K562 (cell line): ENCODE measurements around the gene CRHR2. TPM values are rescaled to one million over a fixed set of nuclear protein-coding genes. Genes with fewer than 3 reads are reported as not detected.

Experiments
- ATAC-seq: fragments of 200-7000 bp; cut with Tn5 transposase; 3 replicates; pipeline ENCODE4 v1.9.1; 2020; ENCODE audit warnings: moderate library complexity
- BruUV-seq: library from RNA; stranded (reverse); fragments of 400-500 nt; replicated peaks from 2 replicates; lab custom pipeline; 2021; lab: Mats Ljungman, UMichigan
- CTCF ChIA-PET: fragments of 300-600 bp; formaldehyde crosslinking; extraction: SDS; loops from one replicate; lab custom pipeline; 2021; ENCODE audit warnings: low intra/inter-chr PET ratio; lab: Yijun Ruan, JAX
- POLR2A ChIA-PET: fragments of 300-600, 350-650 bp; sonication (Branson Sonifier 250); formaldehyde crosslinking; extraction: SDS; loops from one replicate; lab custom pipeline; 2021; ENCODE audit warnings: antibody characterized with exemption, inconsistent platforms; lab: Yijun Ruan, JAX
- DNase-seq, 4 experiments: peaks; one replicate each; pipeline versions ENCODE4 v3.0.0 to v3.0.0-alpha.2; 2011 to 2018; ENCODE audit warnings: low spot score in 3 of 4, mixed read lengths in 3 of 4; ENCODE audit errors: extremely low read depth in 1 of 4
- FAIRE-seq: peaks from 2 replicates; lab custom pipeline; 2011; peaks lifted over from hg19 to GRCh38; lab: Jason Lieb, UNC
- H2AFZ ChIP-seq: 2 replicates; pipeline ENCODE4 v1.6.0; 2011; ENCODE audit warnings: low read depth, low read length, control low read depth, inconsistent platforms
- H3K27ac ChIP-seq: fragments of 200-600 bp; 3 replicates; pipeline ENCODE4 v1.8.0; 2011; ENCODE audit warnings: low read depth, mild to moderate bottlenecking, control low read depth, inconsistent platforms, low read length, moderate library complexity, mixed read lengths; ENCODE audit errors: extremely low read depth
- H3K27me3 ChIP-seq, 2 experiments: fragments of 300-600 bp in 1 of 2; 2 replicates in 1 of 2; 3 replicates in 1 of 2; pipeline versions ENCODE4 v1.6.0 to v1.8.0; 2011; ENCODE audit warnings: inconsistent platforms in 2 of 2, low read length in 2 of 2, mild to moderate bottlenecking in 1 of 2, mixed read lengths in 1 of 2, moderate library complexity in 1 of 2; ENCODE audit not compliant: control insufficient read depth in 2 of 2, insufficient read depth in 2 of 2
- H3K36me3 ChIP-seq: fragments of 300-600 bp; 3 replicates; pipeline ENCODE4 v1.8.0; 2011; ENCODE audit warnings: mild to moderate bottlenecking, low read length, inconsistent platforms; ENCODE audit not compliant: control insufficient read depth, insufficient read depth
- H3K4me1 ChIP-seq, 2 experiments: fragments of 200-600 bp in 1 of 2; replicated peaks in 1 of 2; 2 replicates in 1 of 2; 3 replicates in 1 of 2; pipeline versions ENCODE4 v1.5.1 to v1.8.0; 2011; ENCODE audit warnings: inconsistent platforms in 2 of 2, low read length in 2 of 2, mild to moderate bottlenecking in 1 of 2, mixed read lengths in 1 of 2, moderate library complexity in 1 of 2; ENCODE audit not compliant: control insufficient read depth in 2 of 2, insufficient read depth in 2 of 2
- H3K4me2 ChIP-seq: 2 replicates; pipeline ENCODE4 v1.6.1; 2011; ENCODE audit warnings: low read length, control low read depth, inconsistent platforms, mixed read lengths; ENCODE audit not compliant: insufficient read depth
- H3K4me3 ChIP-seq: fragments of 200-600 bp; sonication (generic), shearing (Covaris generic); 2 replicates; pipeline ENCODE4 v1.5.1; 2016; ENCODE audit warnings: control low read depth, inconsistent platforms
- H3K79me2 ChIP-seq: fragments of 200-600 bp; 3 replicates; pipeline ENCODE4 v1.8.0; 2011; ENCODE audit warnings: low read length, inconsistent platforms; ENCODE audit not compliant: control insufficient read depth, insufficient read depth
- H3K9ac ChIP-seq, 2 experiments: 2 replicates each; pipeline versions ENCODE4 v1.6.0 to v1.6.1; 2011; ENCODE audit warnings: low read depth in 2 of 2, low read length in 2 of 2, control low read depth in 1 of 2, inconsistent platforms in 1 of 2, mild to moderate bottlenecking in 1 of 2, mixed read lengths in 1 of 2; ENCODE audit not compliant: insufficient read depth in 1 of 2
- H3K9me1 ChIP-seq: one replicate; pipeline ENCODE4 v1.6.0; 2011; ENCODE audit warnings: inconsistent platforms, mild to moderate bottlenecking, low read length, moderate library complexity; ENCODE audit not compliant: control insufficient read depth, insufficient read depth
- H3K9me3 ChIP-seq: replicated peaks from 2 replicates; pipeline ENCODE4 v1.5.1; 2011; ENCODE audit warnings: low read depth, low read length, inconsistent platforms; ENCODE audit not compliant: control insufficient read depth, insufficient read depth
- H4K20me1 ChIP-seq: replicated peaks from 2 replicates; pipeline ENCODE4 v1.6.1; 2011; ENCODE audit warnings: low read length, inconsistent platforms, mixed read lengths; ENCODE audit not compliant: control insufficient read depth, insufficient read depth
- BDP1 ChIP-seq: IDR thresholded peaks from 3 replicates; pipeline ENCODE4 v1.6.1; 2011; ENCODE audit not compliant: insufficient read length, insufficient read depth
- CTCFL ChIP-seq: IDR thresholded peaks from 2 replicates; pipeline ENCODE4 v1.6.1; 2011; ENCODE audit warnings: borderline replicate concordance, low read depth, mild to moderate bottlenecking, moderate library complexity, low read length; ENCODE audit not compliant: insufficient read depth, poor library complexity, severe bottlenecking
- ELF4 ChIP-seq: fragments of 450-650 bp; formaldehyde crosslinking; IDR thresholded peaks from 2 replicates; pipeline ENCODE4 v1.4.0; 2022; ENCODE audit warnings: missing genetic modification characterization
- ERF ChIP-seq: fragments of 450-650 bp; formaldehyde crosslinking; IDR thresholded peaks from 2 replicates; pipeline ENCODE4 v1.4.0; 2020; ENCODE audit warnings: mild to moderate bottlenecking, mixed read lengths
- HMG20A ChIP-seq: fragments of 450-650 bp; formaldehyde crosslinking; conservative IDR thresholded peaks from 2 replicates; pipeline ENCODE4 v1.4.0; 2020; ENCODE audit warnings: mild to moderate bottlenecking, mixed read lengths
- KDM4B ChIP-seq, 2 experiments: fragments of 450-650 bp in 1 of 2; sonication (generic) in 1 of 2; IDR thresholded peaks; 2 replicates each; pipeline ENCODE4 v1.6.1; 2016 to 2017; ENCODE audit warnings: borderline replicate concordance in 2 of 2, antibody characterized with exemption in 1 of 2, low read depth in 1 of 2, mild to moderate bottlenecking in 1 of 2
- SMAD1 ChIP-seq: fragments of 150-350 bp; IDR thresholded peaks from 2 replicates; pipeline ENCODE4 v1.6.1; 2014; ENCODE audit warnings: low read length, low read depth; ENCODE audit not compliant: partially characterized antibody
- STAT5A ChIP-seq: IDR thresholded peaks from 2 replicates; pipeline ENCODE4 v1.6.1; 2012; ENCODE audit warnings: low read length, inconsistent platforms, borderline replicate concordance
- ZBTB17 ChIP-seq: fragments of 450-650 bp; formaldehyde crosslinking; IDR thresholded peaks from 2 replicates; pipeline ENCODE4 v1.4.0; 2020; ENCODE audit warnings: mild to moderate bottlenecking
- ZNF217 ChIP-seq: sonication (generic); formaldehyde crosslinking; IDR thresholded peaks from 2 replicates; pipeline ENCODE4 v1.8.0; 2022; ENCODE audit warnings: mild to moderate bottlenecking, missing genetic modification reagents
- ZNF324 ChIP-seq: fragments of 250-450 bp; sonication (Bioruptor Pico); IDR thresholded peaks from 2 replicates; pipeline ENCODE4 v1.4.0; 2020; ENCODE audit warnings: mild to moderate bottlenecking
- ZNF764 ChIP-seq: fragments of 250-450 bp; sonication (Bioruptor Pico); IDR thresholded peaks from 2 replicates; pipeline ENCODE4 v1.4.0; 2020; ENCODE audit warnings: low read depth, mild to moderate bottlenecking, moderate library complexity
- ZNF778 ChIP-seq: fragments of 450-650 bp; formaldehyde crosslinking; IDR thresholded peaks from 2 replicates; pipeline ENCODE4 v1.4.0; 2020; ENCODE audit warnings: mild to moderate bottlenecking, moderate library complexity
- WGBS: fragments of 100-300 bp; shearing (Covaris generic); methylation state at CpG from one replicate; pipeline ENCODE4 v1.1.6; 2016; ENCODE audit warnings: low coverage, mixed read lengths; ENCODE audit not compliant: insufficient coverage; ENCODE audit errors: missing lambda C conversion rate; 5-methylcytosine and 5-hydroxymethylcytosine counted together
- in situ Hi-C: fragments of 300-500 bp; cut with MboI; formaldehyde crosslinking; loops from 4 replicates; pipeline ENCODE4 v1.15.0; 2018; ENCODE audit warnings: inconsistent platforms, mixed read lengths
- intact Hi-C: fragments of 100-400 bp; cut with micrococcal nuclease; formaldehyde crosslinking; loops from 2 replicates; pipeline ENCODE4 v1.14.2; 2022
- polyA plus RNA-seq, 8 experiments: library from polyadenylated mRNA; depleted of rRNA in 4 of 8; stranded (reverse) in 5 of 8; unstranded in 3 of 8; fragments of >200 nt; fragmentation: Nextera tagmentation in 2 of 8; fragmentation: Illumina TruSeq in 1 of 8; extraction: Ambion mirVana in 2 of 8; extraction: Trizol in 1 of 8; gene quantifications; 2 replicates each; pipeline versions ENCODE4 v1.2.1 to v1.2.3, GENCODE V29; 2011 to 2014; ENCODE audit warnings: inconsistent platforms in 1 of 8, missing spikeins in 1 of 8
- total RNA-seq, 7 experiments: library from RNA; depleted of rRNA in 6 of 7; stranded (reverse); fragments of >200 nt in 6 of 7; fragmentation: Illumina TruSeq in 2 of 7; extraction: Trizol in 2 of 7; gene quantifications; 2 replicates each; pipeline versions ENCODE4 v1.2.1 to v1.2.3, GENCODE V29; 2011 to 2021; ENCODE audit warnings: low replicate concordance in 1 of 7
- TF ChIP-seq, protein P1 (sequence below): fragments of 450-650 bp; formaldehyde crosslinking; IDR thresholded peaks from 2 replicates; pipeline ENCODE4 v1.4.0; 2020; ENCODE audit warnings: mild to moderate bottlenecking, mixed read lengths

CRHR2 gene
- total and polyA plus RNA-seq, 9 of the 15 experiments (the other 6 are each of a cell fraction or from before 2014, with no cell fraction given): not detected

DNA sequence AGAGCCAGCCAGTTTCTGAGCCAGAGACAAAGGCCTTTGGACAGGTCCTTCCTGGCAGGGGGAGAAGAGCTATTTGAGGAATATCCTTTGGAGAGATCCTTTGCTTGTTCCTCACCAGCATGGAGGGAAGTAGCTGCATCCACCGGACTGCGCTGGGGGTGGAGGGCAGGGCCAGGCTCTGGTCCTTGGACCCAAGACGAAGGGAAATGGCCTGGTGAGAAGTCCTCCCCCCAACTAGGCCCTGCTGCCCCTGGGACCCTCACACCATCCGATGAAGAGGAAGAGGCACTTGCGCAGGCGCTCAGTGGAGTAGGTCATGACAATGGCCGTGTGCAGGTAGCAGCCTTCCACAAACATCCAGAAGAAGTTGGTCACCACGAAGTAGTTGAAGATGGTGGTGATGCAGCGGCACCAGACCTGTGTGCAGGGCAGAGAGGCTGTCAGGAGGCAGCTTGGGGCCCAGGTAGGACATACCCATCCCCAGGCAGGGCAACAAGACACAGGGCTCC, 19.8 kb downstream of the CRHR2 start:
- in situ Hi-C loops: no loop called here

More for the DNA sequence above, 19.8 kb downstream of the CRHR2 start:
- H3K9me3 ChIP-seq: no peaks in the 10 kb centered on the region
- H3K27me3 ChIP-seq: peaks cover 4 to 55% of the 10 kb centered on the region in 2 experiments; a peak in 4 of 5 replicates
- ATAC-seq (no peak), FAIRE-seq (no peak), DNase-seq (no peak)
- no peaks in the 10 kb centered on the region for H3K4me1 ChIP-seq
- H3K36me3 ChIP-seq: no peaks in the 10 kb centered on the region
- H3K4me3 ChIP-seq: no peak overlapping the region
- no peak overlapping the region for H3K4me2 ChIP-seq
- no peaks in the 10 kb centered on the region for H3K79me2 ChIP-seq
- CTCF ChIA-PET: no interaction called here
- no peak overlapping the region for H3K27ac ChIP-seq
- H3K9ac ChIP-seq: no peak overlapping the region
- no TSS peak for BruUV-seq
- H4K20me1 ChIP-seq: peaks cover 4% of the 10 kb centered on the region; the same call in 1 of the 2 replicates
- no peak overlapping the region for H2AFZ ChIP-seq
- H3K9me1 ChIP-seq: peaks cover 4% of the 10 kb centered on the region
- 0% methylated on average over 8 of the region's 9 CpGs for WGBS
- intact Hi-C loops: no loop called here
- POLR2A ChIA-PET: interaction anchor here (0.5 to 1.5 kb wide), 5 partner anchors 9 to 310 kb away, joined by 3 to 4 read pairs (median 3); no protein-coding TSS in a partner anchor
- TF ChIP-seq CTCFL (no peak), STAT5A (no peak), KDM4B (IDR thresholded peaks at IDR 0.05; ENCODE audit: borderline replicate concordance in 2 of 2, low read depth in 1 of 2) (no peak), SMAD1 (no peak), ZNF778 (CRISPR knock-in tag) (no peak), ZNF324 (CRISPR knock-in tag) (no peak), HMG20A (CRISPR knock-in tag) (no peak), ELF4 (CRISPR knock-in tag) (no peak), ZNF217 (CRISPR knock-in tag) (no peak), BDP1 (no peak), ERF (CRISPR knock-in tag) (no peak), ZNF764 (no peak), ZBTB17 (CRISPR knock-in tag) (no peak)
- TF ChIP-seq, protein P1, sequence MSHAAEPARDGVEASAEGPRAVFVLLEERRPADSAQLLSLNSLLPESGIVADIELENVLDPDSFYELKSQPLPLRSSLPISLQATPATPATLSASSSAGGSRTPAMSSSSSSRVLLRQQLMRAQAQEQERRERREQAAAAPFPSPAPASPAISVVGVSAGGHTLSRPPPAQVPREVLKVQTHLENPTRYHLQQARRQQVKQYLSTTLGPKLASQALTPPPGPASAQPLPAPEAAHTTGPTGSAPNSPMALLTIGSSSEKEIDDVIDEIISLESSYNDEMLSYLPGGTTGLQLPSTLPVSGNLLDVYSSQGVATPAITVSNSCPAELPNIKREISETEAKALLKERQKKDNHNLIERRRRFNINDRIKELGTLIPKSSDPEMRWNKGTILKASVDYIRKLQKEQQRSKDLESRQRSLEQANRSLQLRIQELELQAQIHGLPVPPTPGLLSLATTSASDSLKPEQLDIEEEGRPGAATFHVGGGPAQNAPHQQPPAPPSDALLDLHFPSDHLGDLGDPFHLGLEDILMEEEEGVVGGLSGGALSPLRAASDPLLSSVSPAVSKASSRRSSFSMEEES (CRISPR knock-in tag): no peak
